Activated T-helper 2 cell treated with anti-CD3 and anti-CD28 coated beads, Interferon-gamma antibody, Interleukin-2, Interleukin-4, amounts not matched to agents 10 μg/mL and 5 μg/mL and 100 μg/mL, durations not matched to agents 14 hours and 24 hours and 36 hours (primary cell): ENCODE measurements around the gene CFAP141. TPM values are rescaled to one million over a fixed set of nuclear protein-coding genes. Genes with fewer than 3 reads are reported as not detected.
"Not testable (repeated sequence)": the region's sequence is repeated elsewhere in the genome, so short reads cannot be mapped to it uniquely, and the experiment has no call there.

Experiments
- DNase-seq: peaks from one replicate; pipeline ENCODE4 v3.0.0; 2021; ENCODE audit warnings: low spot score
- H3K27ac Mint-ChIP-seq: one replicate; pipeline ENCODE4 v1.8.0; 2021; ENCODE audit warnings: mixed read lengths
- H3K27me3 Mint-ChIP-seq: one replicate; pipeline ENCODE4 v1.8.0; 2021; ENCODE audit warnings: low read depth, mixed read lengths
- H3K36me3 Mint-ChIP-seq: one replicate; pipeline ENCODE4 v1.8.0; 2021; ENCODE audit warnings: low read depth, mixed read lengths
- H3K4me1 Mint-ChIP-seq: one replicate; pipeline ENCODE4 v1.8.0; 2021; ENCODE audit warnings: low read depth, mixed read lengths
- H3K4me3 Mint-ChIP-seq: one replicate; pipeline ENCODE4 v1.8.0; 2021; ENCODE audit warnings: low read depth, mild to moderate bottlenecking, moderate library complexity, mixed read lengths
- H3K9me3 Mint-ChIP-seq: one replicate; pipeline ENCODE4 v1.8.0; 2021; ENCODE audit warnings: mixed read lengths
- intact Hi-C: fragments of 100-400 bp; cut with micrococcal nuclease; formaldehyde crosslinking; loops from one replicate; pipeline ENCODE4 v1.15.1; 2023
- total RNA-seq: library from RNA; stranded (reverse); gene quantifications from 2 replicates; pipeline ENCODE4 v1.2.3, GENCODE V29; 2022

Gene CFAP141
- not detected in 2 replicates for total RNA-seq

- intact Hi-C loops, result no loop called here
- Mint-ChIP-seq H3K9me3 (no peaks in the 10 kb centered on the region), H3K4me1 (peaks cover 21% of the 10 kb centered on the region), H3K36me3 (peaks cover 48% of the 10 kb centered on the region), H3K27me3 (no peaks in the 10 kb centered on the region), H3K27ac (peak within 1 kb of the TSS; percentile 76), H3K4me3 (no peak within 1 kb of the TSS)
- no peak for DNase-seq
Measured at GRCh38 chr1:154206196-154206595, at the start of gene CFAP141. Gene CFAP141, minus strand, starts transcription at chr1:154206333. Its CDS starts 26 bp downstream, at chr1:154206307.

DNA sequence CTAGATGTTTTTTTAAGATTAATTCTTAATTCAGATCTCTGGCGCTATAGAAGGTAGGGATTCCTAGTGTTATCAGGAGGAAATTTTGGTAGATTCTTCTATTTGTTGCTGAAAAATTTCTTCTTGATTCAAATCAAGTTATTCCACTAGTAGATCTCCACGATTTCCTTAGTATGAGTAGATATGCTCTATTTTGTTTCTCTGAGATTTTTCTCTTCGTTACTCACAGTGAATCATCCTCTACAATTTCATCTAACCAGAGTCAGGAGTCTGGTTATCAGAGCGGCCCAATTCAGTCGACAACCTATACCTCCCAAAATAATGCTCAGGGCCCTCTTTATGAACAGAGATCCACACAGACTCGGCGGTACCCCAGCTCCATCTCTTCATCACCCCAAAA, 47.5 kb upstream of the CFAP141 start:
- H3K27me3 Mint-ChIP-seq, result no peaks in the 10 kb centered on the region
- H3K27ac Mint-ChIP-seq, result no peak overlapping the region
- intact Hi-C loops, result no loop called here
- DNase-seq, result no peak
- no peak overlapping the region for H3K4me3 Mint-ChIP-seq
- no peaks in the 10 kb centered on the region for H3K4me1 Mint-ChIP-seq
- H3K36me3 Mint-ChIP-seq, result peaks cover 82% of the 10 kb centered on the region
- no peaks in the 10 kb centered on the region for H3K9me3 Mint-ChIP-seq

DNA sequence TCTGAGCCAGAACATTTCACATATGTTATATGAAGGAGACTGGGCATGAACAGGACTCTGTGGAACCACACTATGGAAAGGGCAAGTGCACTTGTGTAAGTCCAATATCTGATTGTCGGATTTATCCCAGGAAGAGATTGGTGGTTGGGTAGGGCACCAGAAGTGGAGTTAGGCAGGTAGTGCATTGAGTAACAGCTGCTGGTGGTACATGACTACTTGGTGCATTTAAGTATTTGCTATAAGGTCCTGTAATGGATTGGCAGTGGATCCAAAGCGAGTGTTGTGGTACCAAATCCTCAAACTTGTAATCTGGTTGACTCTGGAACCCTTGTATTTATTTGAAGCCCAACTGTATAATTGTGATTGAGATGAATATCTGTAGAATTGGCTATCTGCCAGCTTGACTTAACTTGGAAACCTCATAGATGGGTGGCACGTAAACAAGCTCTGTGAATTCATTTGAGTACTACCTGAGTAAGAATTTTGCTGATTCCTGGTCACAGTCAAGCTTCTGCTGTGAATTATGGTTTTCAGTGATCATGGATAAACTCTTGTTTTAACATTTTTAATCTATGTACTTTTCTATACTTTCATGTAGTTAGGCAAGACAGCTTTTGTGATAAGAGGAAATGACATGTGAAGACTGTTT, 35.7 kb upstream of the CFAP141 start:
- H3K4me1 Mint-ChIP-seq, result peaks cover 17% of the 10 kb centered on the region
- H3K36me3 Mint-ChIP-seq, result peaks cover 87% of the 10 kb centered on the region
- no peak overlapping the region for H3K4me3 Mint-ChIP-seq
- H3K27me3 Mint-ChIP-seq, result no peaks in the 10 kb centered on the region
- DNase-seq, result no peak
- intact Hi-C loops, result no loop called here
- peak overlapping the region; percentile 72 for H3K27ac Mint-ChIP-seq
- no peaks in the 10 kb centered on the region for H3K9me3 Mint-ChIP-seq

DNA sequence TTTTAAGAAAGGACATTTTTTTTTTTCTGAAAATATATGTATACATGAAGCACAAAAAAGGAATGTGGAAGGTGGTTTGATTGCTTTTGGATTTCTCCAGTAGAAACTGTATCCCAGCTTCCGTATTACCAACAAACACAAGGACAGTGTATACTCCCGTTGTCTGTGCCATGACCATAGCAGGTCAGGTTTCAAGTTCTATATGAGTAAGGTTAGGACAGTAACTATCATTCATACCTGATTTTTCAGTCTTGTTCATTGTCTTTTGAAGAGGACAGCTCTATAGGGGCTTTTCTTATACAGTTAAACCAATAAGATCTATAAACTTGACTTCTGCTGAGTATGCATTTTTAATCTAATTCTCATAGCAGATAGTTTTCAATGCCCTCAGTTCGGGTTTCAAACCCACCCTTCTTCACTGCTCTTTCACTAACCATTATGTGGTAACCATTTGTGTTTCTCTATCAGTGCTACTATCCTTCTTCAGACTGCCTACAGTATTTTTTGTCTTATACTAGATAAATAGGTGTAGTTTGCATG, 34.2 kb upstream of the CFAP141 start:
- Mint-ChIP-seq H3K4me1 (peaks cover 17% of the 10 kb centered on the region), H3K4me3 (no peak overlapping the region), H3K36me3 (peaks cover 90% of the 10 kb centered on the region), H3K9me3 (no peaks in the 10 kb centered on the region), H3K27ac (peak overlapping the region; percentile 61), H3K27me3 (no peaks in the 10 kb centered on the region)
- no peak for DNase-seq
- intact Hi-C loops, result no loop called here

GRCh38 chr1:154239491-154239890, 33.4 kb upstream of the CFAP141 start:
- Mint-ChIP-seq H3K9me3 (no peaks in the 10 kb centered on the region), H3K36me3 (peaks cover 90% of the 10 kb centered on the region), H3K27ac (peak overlapping the region; percentile 53), H3K27me3 (no peaks in the 10 kb centered on the region), H3K4me3 (no peak overlapping the region), H3K4me1 (peaks cover 17% of the 10 kb centered on the region)
- DNase-seq, result no peak
- intact Hi-C loops, result no loop called here

DNA sequence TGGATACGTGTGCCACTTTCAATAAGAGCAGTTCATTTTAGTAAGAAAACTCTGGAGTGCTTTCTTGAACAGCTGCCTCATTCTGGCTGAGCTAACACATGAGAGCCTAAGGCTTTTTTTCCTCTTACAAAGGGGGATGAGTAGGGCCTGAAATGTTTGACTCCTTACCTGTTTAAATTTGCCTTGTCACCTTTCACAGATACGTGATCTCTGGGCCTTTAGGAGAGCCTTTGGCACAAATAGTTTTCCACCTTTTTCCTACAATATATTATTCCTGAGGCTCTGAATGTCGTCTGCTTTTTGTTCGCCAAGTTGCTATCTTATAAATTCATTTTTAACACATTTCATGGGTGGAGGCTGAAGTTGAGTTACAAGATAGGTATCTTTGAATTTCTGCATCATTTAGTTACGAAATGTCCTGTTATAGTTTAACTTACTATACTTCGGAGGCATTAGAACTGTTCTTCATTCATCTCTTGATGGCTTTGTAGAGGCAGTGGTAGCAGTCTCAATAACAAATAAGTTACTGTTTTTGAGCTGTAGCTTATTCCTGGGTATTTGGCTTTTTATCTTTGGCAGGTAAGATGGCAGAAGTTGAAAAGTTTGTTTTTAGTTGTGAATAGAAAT, 31.9 kb upstream of the CFAP141 start:
- intact Hi-C loops, result no loop called here
- H3K4me3 Mint-ChIP-seq, result no peak overlapping the region
- H3K9me3 Mint-ChIP-seq, result no peaks in the 10 kb centered on the region
- no peak overlapping the region for H3K27ac Mint-ChIP-seq
- no peaks in the 10 kb centered on the region for H3K27me3 Mint-ChIP-seq
- H3K4me1 Mint-ChIP-seq, result peaks cover 17% of the 10 kb centered on the region
- peaks cover 88% of the 10 kb centered on the region for H3K36me3 Mint-ChIP-seq
- DNase-seq, result no peak

GRCh38 chr1:154237435-154237834, 31.3 kb upstream of the CFAP141 start:
- no peak overlapping the region for H3K27ac Mint-ChIP-seq
- intact Hi-C loops, result no loop called here

GRCh38 chr1:154236855-154237254, 30.7 kb upstream of the CFAP141 start:
- H3K27me3 Mint-ChIP-seq, result no peaks in the 10 kb centered on the region
- H3K4me3 Mint-ChIP-seq, result no peak overlapping the region
- H3K36me3 Mint-ChIP-seq, result peaks cover 85% of the 10 kb centered on the region
- H3K27ac Mint-ChIP-seq, result no peak overlapping the region
- intact Hi-C loops, result no loop called here
- no peaks in the 10 kb centered on the region for H3K9me3 Mint-ChIP-seq
- H3K4me1 Mint-ChIP-seq, result peaks cover 15% of the 10 kb centered on the region
- no peak for DNase-seq

More at GRCh38 chr1:154237435-154237834, 31.3 kb upstream of the CFAP141 start:
- Mint-ChIP-seq H3K9me3 (no peaks in the 10 kb centered on the region), H3K4me1 (peaks cover 17% of the 10 kb centered on the region), H3K27me3 (no peaks in the 10 kb centered on the region), H3K4me3 (no peak overlapping the region), H3K36me3 (peaks cover 85% of the 10 kb centered on the region)
- no peak for DNase-seq

DNA sequence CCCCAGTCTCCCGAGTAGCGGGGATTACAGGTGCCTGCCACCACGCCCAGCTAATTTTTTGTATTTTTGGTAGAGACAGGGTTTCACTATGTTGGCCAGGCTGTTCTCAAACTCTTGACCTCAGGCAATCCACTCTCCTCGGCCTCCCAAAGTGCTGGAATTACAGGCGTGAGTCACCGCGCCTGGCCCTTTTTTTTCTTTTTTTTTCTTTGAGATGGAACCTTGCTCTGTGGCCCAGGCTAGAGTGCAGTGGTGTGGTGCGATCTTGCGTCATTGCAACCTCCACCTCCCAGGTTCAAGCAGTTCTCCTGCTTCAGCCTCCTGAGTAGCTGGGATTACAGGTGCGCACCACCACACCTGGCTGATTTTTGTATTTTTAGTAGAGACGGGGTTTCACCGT, 27.0 kb upstream of the CFAP141 start:
- intact Hi-C loops, H3K27ac Mint-ChIP-seq, DNase-seq, H3K27me3 Mint-ChIP-seq, H3K9me3 Mint-ChIP-seq, H3K4me1 Mint-ChIP-seq, H3K4me3 Mint-ChIP-seq: not testable (repeated sequence)
- peaks cover 84% of the 10 kb centered on the region for H3K36me3 Mint-ChIP-seq

DNA sequence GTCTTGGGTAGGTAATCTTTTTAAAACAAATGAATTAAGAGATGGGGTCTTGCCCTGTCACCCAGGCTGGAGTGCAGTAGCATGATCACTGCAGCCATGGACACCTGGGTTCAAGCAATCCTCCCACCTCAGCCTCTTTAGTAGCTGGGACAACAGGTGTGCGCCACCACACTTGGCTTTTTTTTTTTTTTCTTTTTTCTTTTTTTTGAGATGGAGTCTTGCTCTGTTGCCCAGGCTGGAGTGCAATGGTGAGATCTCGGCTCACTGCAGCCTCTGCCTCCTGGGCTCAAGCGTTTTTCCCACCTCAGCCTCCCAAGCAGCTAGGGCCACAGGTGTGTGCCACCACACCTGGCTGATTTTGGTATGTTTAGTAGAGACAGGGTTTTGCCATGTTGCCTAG, 25.0 kb upstream of the CFAP141 start:
- H3K36me3 Mint-ChIP-seq, result peaks cover 84% of the 10 kb centered on the region
- DNase-seq, H3K27me3 Mint-ChIP-seq, H3K27ac Mint-ChIP-seq, H3K4me1 Mint-ChIP-seq, H3K4me3 Mint-ChIP-seq, intact Hi-C loops, H3K9me3 Mint-ChIP-seq: not testable (repeated sequence)

DNA sequence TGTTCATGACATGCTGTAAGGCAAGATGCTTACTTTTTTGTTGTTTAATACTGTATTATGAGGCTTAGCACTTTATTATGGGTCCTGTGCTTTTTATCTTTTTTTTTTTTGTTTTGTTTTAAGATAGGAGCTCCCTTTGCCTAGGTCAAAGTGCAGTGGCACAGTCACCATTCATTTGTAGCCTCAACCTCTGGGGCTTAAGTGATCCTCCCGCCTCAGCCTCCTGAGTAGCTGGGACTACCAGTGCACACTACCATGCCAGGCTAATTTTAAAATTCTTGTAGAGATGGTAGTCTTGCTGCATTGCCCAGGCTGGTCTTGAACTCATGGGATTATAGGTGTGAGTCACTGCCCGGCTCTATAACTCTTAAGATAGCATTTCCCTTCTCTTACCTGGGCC, 19.2 kb upstream of the CFAP141 start:
- H3K4me1 Mint-ChIP-seq, result peaks cover 37% of the 10 kb centered on the region
- H3K27me3 Mint-ChIP-seq, result no peaks in the 10 kb centered on the region
- intact Hi-C loops, result no loop called here
- peaks cover 80% of the 10 kb centered on the region for H3K36me3 Mint-ChIP-seq
- H3K4me3 Mint-ChIP-seq, result no peak overlapping the region
- H3K27ac Mint-ChIP-seq, result no peak overlapping the region
- DNase-seq, result no peak
- peaks cover 9% of the 10 kb centered on the region for H3K9me3 Mint-ChIP-seq

DNA sequence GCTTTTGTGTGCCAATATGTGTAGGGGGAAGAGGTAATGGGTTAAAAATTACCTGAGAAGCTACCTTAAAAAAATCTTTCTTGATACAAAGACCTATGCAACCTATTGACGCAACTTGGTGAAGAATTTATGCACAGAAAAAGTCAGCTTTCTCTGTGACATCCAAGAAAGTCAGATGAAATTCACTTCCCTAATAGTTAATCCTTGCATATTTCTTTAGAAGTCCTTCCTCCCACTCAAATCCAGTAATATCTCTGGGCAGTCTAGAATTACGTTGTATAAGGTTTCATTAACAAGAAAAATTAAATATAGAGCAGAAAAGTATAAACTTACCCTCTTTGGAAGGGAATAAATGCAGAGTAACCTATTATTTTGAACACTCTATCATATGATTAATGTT, 17.5 kb upstream of the CFAP141 start:
- intact Hi-C loops, result loop anchor here (5.0 kb wide), 2 partner anchors 334 to 914 kb away; partner anchors contain the start of genes SLC50A1 and UBE2Q1
- peak overlapping the region; percentile 17 for H3K4me3 Mint-ChIP-seq

GRCh38 chr1:154222918-154223317, 16.8 kb upstream of the CFAP141 start:
- Mint-ChIP-seq H3K27ac (peak overlapping the region; percentile 81), H3K4me3 (peak overlapping the region; percentile 93), H3K36me3 (peaks cover 84% of the 10 kb centered on the region), H3K4me1 (peaks cover 53% of the 10 kb centered on the region), H3K27me3 (no peaks in the 10 kb centered on the region), H3K9me3 (peaks cover 9% of the 10 kb centered on the region)
- intact Hi-C loops, result loop anchor here (5.0 kb wide), 2 partner anchors 334 to 914 kb away; partner anchors contain the start of genes SLC50A1 and UBE2Q1
- DNase-seq, result no peak

More for the DNA sequence above, 17.5 kb upstream of the CFAP141 start:
- Mint-ChIP-seq H3K27ac (peak overlapping the region; percentile 81), H3K27me3 (no peaks in the 10 kb centered on the region), H3K9me3 (peaks cover 9% of the 10 kb centered on the region), H3K36me3 (peaks cover 84% of the 10 kb centered on the region), H3K4me1 (peaks cover 46% of the 10 kb centered on the region)
- no peak for DNase-seq
